ENCODE results near the gene STK24. TPM values are rescaled to one million over a fixed set of nuclear protein-coding genes. Genes with fewer than 3 reads are reported as not detected.
"Not testable (repeated sequence)": the region's sequence is repeated elsewhere in the genome, so short reads cannot be mapped to it uniquely, and the experiment has no call there.

The STK24 gene
- total RNA-seq, 2 donors from 2014 or later: 50.8 to 80.3 TPM

DNA sequence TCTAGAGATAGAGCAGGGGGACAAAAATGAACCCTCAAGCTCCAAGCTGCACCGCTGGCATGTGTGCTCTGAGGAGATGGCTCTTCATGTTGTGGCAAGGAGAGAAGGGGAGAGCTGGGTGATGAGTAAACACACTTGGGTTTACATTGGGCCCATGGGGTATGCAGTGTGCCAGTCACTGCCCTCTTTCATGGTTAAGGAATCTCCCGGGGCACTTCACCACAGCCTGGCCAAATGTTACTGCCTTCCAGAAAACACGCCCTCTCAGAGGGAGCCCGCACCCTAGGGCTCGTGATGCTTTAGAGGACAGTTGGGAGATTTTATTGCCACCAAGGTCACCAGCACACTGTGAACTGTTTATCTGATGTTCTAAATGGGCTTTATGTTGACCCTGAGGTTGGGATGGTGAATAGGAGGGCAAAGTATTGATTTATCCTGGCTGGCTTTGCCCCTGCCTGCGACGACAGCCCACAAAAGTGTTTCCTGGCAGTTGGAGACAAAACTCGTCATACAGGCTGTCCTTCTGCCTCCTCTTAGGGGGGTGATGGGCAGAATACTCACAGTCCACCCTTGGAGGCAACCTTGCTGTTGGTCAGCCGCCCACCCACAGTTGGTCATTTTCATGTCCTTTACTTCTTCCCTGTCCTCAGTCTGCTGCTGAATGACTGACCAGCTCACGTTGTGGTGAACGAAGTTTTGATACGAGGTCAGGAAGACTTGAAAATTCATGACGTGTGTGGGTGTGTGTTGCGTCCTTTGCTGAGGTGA, 156.9 kb downstream of the STK24 start:
- Histone ChIP-seq H3K9me3 (no peaks in the 10 kb centered on the region), H3K36me3 (no peaks in the 10 kb centered on the region), H3K4me3 (no peak overlapping the region), H3K27ac (no peak overlapping the region), H3K27me3 (replicated peaks; ENCODE audit: insufficient read depth) (no peaks in the 10 kb centered on the region), H3K4me1 (ENCODE audit: control insufficient read depth in 1 of 2, low read depth in 2 of 2) (no peaks in the 10 kb centered on the region)
- DNase-seq (ENCODE audit: low spot score) (no peak), ATAC-seq (ENCODE audit: insufficient number of reproducible peaks, low FRiP score, low read depth) (no peak)
- TF ChIP-seq CTCF (IDR thresholded peaks at IDR 0.05): no peak

GRCh38 chr13:98416408-98416807, 160.5 kb downstream of the STK24 start:
- H3K9me3 ChIP-seq: no peaks in the 10 kb centered on the region
- H3K27ac ChIP-seq: no peak overlapping the region
- DNase-seq (ENCODE audit: low spot score) (no peak), ATAC-seq (ENCODE audit: insufficient number of reproducible peaks, low FRiP score, low read depth) (no peak)
- no peak for TF ChIP-seq CTCF (IDR thresholded peaks at IDR 0.05)
- no peaks in the 10 kb centered on the region for H3K36me3 ChIP-seq
- H3K4me3 ChIP-seq: no peak overlapping the region
- H3K4me1 ChIP-seq (ENCODE audit: control insufficient read depth in 1 of 2, low read depth in 2 of 2): no peaks in the 10 kb centered on the region
- H3K27me3 ChIP-seq (replicated peaks; ENCODE audit: insufficient read depth): no peaks in the 10 kb centered on the region

DNA sequence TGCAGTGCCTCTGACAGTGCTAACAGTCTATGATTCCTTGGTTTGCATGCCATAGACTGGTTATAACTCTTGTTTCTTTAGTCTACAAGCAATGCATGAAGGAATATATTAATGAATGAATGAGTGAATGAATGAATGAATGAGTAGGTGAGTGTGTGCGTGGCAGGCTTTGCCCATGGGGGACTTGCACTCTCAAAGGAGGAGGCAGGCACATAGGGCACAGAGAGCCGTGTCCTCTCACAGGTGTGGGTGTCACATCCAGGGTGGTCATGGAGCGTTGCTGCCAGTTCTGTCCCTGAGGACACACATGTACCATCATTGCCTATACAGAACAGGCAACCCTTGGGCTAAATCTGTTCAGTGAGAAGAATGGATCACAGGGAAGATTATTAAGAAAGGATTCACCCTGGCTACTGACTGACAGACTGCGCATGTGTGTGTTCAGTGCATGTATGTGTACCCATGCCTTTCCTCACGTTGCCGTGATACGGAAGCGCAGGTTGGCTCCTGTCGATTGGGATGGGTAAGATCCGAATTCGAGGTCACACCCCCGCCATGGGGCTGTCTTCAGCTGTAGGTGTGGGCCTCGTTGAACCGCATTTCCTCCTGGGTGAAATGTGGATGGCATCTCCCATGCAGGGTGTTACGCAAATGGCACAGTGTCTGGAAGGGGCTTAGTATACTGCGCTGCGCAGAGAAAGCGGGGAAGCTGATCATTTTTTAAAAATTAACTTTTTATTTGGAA, 161.4 kb downstream of the STK24 start:
- no peak overlapping the region for H3K27ac ChIP-seq
- ATAC-seq (ENCODE audit: insufficient number of reproducible peaks, low FRiP score, low read depth): no peak
- DNase-seq (ENCODE audit: low spot score): no peak

DNA sequence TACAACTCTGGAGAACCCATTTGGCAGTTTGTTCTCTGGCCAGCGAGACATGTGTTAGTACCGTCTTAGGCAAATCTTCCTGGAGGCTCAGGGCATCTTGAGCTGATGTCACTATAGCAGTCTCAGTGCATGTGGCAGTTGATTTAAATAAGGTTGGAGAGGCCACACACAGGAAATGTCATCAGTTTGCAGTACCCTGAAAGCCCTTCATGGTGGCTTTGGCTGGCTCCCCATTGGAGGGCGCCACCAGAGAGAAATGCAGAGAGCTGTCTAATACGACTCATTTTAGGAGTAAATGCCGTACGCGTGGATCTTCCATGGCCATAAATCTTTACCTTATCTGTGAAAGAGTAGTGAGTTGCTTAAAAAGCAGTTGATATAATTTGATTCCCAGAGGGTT, 163.1 kb downstream of the STK24 start:
- ATAC-seq (ENCODE audit: insufficient number of reproducible peaks, low FRiP score, low read depth): no peak
- TF ChIP-seq CTCF (IDR thresholded peaks at IDR 0.05): no peak
- H3K9me3 ChIP-seq: no peaks in the 10 kb centered on the region
- no peaks in the 10 kb centered on the region for H3K27me3 ChIP-seq (replicated peaks; ENCODE audit: insufficient read depth)
- no peak for DNase-seq (ENCODE audit: low spot score)
- no peak overlapping the region for H3K4me3 ChIP-seq
- no peaks in the 10 kb centered on the region for H3K4me1 ChIP-seq (ENCODE audit: control insufficient read depth in 1 of 2, low read depth in 2 of 2)
- no peak overlapping the region for H3K27ac ChIP-seq
- no peaks in the 10 kb centered on the region for H3K36me3 ChIP-seq

More for the DNA sequence above, 161.4 kb downstream of the STK24 start:
- TF ChIP-seq CTCF (IDR thresholded peaks at IDR 0.05): no peak
- Histone ChIP-seq H3K27me3 (replicated peaks; ENCODE audit: insufficient read depth) (no peaks in the 10 kb centered on the region), H3K4me3 (no peak overlapping the region), H3K36me3 (no peaks in the 10 kb centered on the region), H3K4me1 (ENCODE audit: control insufficient read depth in 1 of 2, low read depth in 2 of 2) (no peaks in the 10 kb centered on the region), H3K9me3 (no peaks in the 10 kb centered on the region)

DNA sequence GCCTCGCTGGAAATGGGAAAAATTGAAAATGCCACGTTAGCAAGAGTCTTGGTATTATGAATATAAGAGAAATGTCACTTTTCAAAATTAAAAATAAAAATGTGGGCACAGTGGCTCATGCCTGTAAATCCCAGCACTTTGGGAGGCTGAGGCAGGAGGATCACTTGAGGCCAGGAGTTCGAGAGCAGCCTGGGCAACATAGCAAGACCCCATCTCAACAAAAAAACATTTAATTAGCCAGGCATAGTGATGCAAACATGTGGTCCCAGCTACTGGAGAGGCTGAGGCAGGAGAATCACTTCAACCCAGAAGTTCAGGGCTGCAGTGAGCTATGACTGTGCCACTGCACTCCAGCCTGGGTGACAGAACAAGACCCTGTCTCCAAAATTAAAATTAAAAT, 163.6 kb downstream of the STK24 start:
- not testable (repeated sequence) for H3K27me3 ChIP-seq (replicated peaks; ENCODE audit: insufficient read depth); H3K36me3 ChIP-seq; DNase-seq (ENCODE audit: low spot score); H3K9me3 ChIP-seq; H3K4me1 ChIP-seq (ENCODE audit: control insufficient read depth in 1 of 2, low read depth in 2 of 2); H3K4me3 ChIP-seq; ATAC-seq (ENCODE audit: insufficient number of reproducible peaks, low FRiP score, low read depth); H3K27ac ChIP-seq
